SK-N-SH treated with all-trans-retinoic acid at 6 μM for 48 hours (cell line): ENCODE data around the gene SIGLEC9.

Experiments
- ATAC-seq: fragments of 200-7000 bp; cut with Tn5 transposase; 3 replicates; pipeline ENCODE4 v1.9.1; 2020; ENCODE audit warnings: mild to moderate bottlenecking, moderate library complexity
- ARNTL ChIP-seq: fragments of 450-650 bp; formaldehyde crosslinking; IDR thresholded peaks from 2 replicates; pipeline ENCODE4 v1.5.0; 2020; ENCODE audit warnings: low read depth, mild to moderate bottlenecking, moderate library complexity, borderline replicate concordance
- BACH2 ChIP-seq: fragments of 250-450 bp; sonication (Bioruptor Pico); IDR thresholded peaks from 2 replicates; pipeline ENCODE4 v1.9.0; 2021; ENCODE audit warnings: mild to moderate bottlenecking, borderline replicate concordance
- CREB5 ChIP-seq: fragments of 250-450 bp; sonication (Bioruptor Pico); IDR thresholded peaks from 2 replicates; pipeline ENCODE4 v1.5.1; 2020; ENCODE audit warnings: low read depth, mild to moderate bottlenecking, moderate library complexity
- CSDC2 ChIP-seq: fragments of 250-450 bp; sonication (Bioruptor Pico); IDR thresholded peaks from 2 replicates; pipeline ENCODE4 v1.5.0; 2020; ENCODE audit warnings: mild to moderate bottlenecking, moderate library complexity
- ESRRG ChIP-seq: fragments of 250-450 bp; sonication (Bioruptor Pico); IDR thresholded peaks from 2 replicates; pipeline ENCODE4 v1.6.1; 2021; ENCODE audit warnings: mild to moderate bottlenecking
- GLIS3 ChIP-seq: fragments of 250-450 bp; sonication (Bioruptor Pico); IDR thresholded peaks from 2 replicates; pipeline ENCODE4 v1.5.0; 2020; ENCODE audit warnings: mild to moderate bottlenecking, moderate library complexity
- ISL1 ChIP-seq: fragments of 250-450 bp; sonication (Bioruptor Pico); IDR thresholded peaks from 2 replicates; pipeline ENCODE4 v2.1.2; 2022; ENCODE audit warnings: mild to moderate bottlenecking, moderate library complexity
- OSR1 ChIP-seq: fragments of 250-450 bp; sonication (Bioruptor Pico); IDR thresholded peaks from 2 replicates; pipeline ENCODE4 v1.8.0; 2022; ENCODE audit warnings: moderate library complexity, mild to moderate bottlenecking, inconsistent platforms
- PATZ1 ChIP-seq: fragments of 250-450 bp; sonication (Bioruptor Pico); IDR thresholded peaks from 2 replicates; pipeline ENCODE4 v1.8.0; 2020; ENCODE audit warnings: mild to moderate bottlenecking, moderate library complexity, borderline replicate concordance
- POU6F1 ChIP-seq: fragments of 250-450 bp; sonication (Bioruptor Pico); IDR thresholded peaks from 2 replicates; pipeline ENCODE4 v1.8.0; 2021; ENCODE audit warnings: low read depth, mild to moderate bottlenecking, moderate library complexity, borderline replicate concordance
- PPARA ChIP-seq: fragments of 250-450 bp; sonication (Bioruptor Pico); IDR thresholded peaks from 2 replicates; pipeline ENCODE4 v1.5.0; 2020; ENCODE audit warnings: mild to moderate bottlenecking, borderline replicate concordance
- SNAI2 ChIP-seq: fragments of 250-450 bp; sonication (Bioruptor Pico); IDR thresholded peaks from 2 replicates; pipeline ENCODE4 v1.5.0; 2020; ENCODE audit warnings: mild to moderate bottlenecking, moderate library complexity
- TCF4 ChIP-seq: fragments of 250-450 bp; sonication (Bioruptor Pico); IDR thresholded peaks from 2 replicates; pipeline ENCODE4 v1.8.0; 2021; ENCODE audit warnings: mild to moderate bottlenecking, moderate library complexity, borderline replicate concordance
- TOX ChIP-seq: fragments of 250-450 bp; sonication (Bioruptor Pico); IDR thresholded peaks from 2 replicates; pipeline ENCODE4 v1.8.0; 2021; ENCODE audit warnings: mild to moderate bottlenecking, moderate library complexity, borderline replicate concordance
- TSHZ2 ChIP-seq: fragments of 250-450 bp; sonication (Bioruptor Pico); IDR thresholded peaks from 2 replicates; pipeline ENCODE4 v1.5.0; 2020; ENCODE audit warnings: mild to moderate bottlenecking, moderate library complexity
- ZC3H10 ChIP-seq: fragments of 250-450 bp; sonication (Bioruptor Pico); IDR thresholded peaks from 2 replicates; pipeline ENCODE4 v1.5.1; 2021; ENCODE audit warnings: mild to moderate bottlenecking, moderate library complexity
- ZFP3 ChIP-seq: fragments of 250-450 bp; sonication (Bioruptor Pico); IDR thresholded peaks from 2 replicates; pipeline ENCODE4 v1.5.0; 2020; ENCODE audit warnings: mild to moderate bottlenecking, moderate library complexity
- ZFP30 ChIP-seq: fragments of 450-650 bp; formaldehyde crosslinking; IDR thresholded peaks from 2 replicates; pipeline ENCODE4 v1.5.0; 2022; ENCODE audit warnings: mild to moderate bottlenecking, moderate library complexity
- ZNF565 ChIP-seq: fragments of 450-650 bp; formaldehyde crosslinking; conservative IDR thresholded peaks from 2 replicates; pipeline ENCODE4 v1.5.0; 2020; ENCODE audit warnings: low read depth, mild to moderate bottlenecking, moderate library complexity
- ZNF70 ChIP-seq: fragments of 450-650 bp; formaldehyde crosslinking; IDR thresholded peaks from 2 replicates; pipeline ENCODE4 v1.5.0; 2020; ENCODE audit warnings: mild to moderate bottlenecking, moderate library complexity
- ZNF8 ChIP-seq: fragments of 450-650 bp; formaldehyde crosslinking; IDR thresholded peaks from 2 replicates; pipeline ENCODE4 v1.5.0; 2020; ENCODE audit warnings: mild to moderate bottlenecking, moderate library complexity

The SIGLEC9 gene

GRCh38 chr19:51111606-51112005, 13.1 kb upstream of the SIGLEC9 start:
- ATAC-seq = no peak
- TF ChIP-seq ZNF8 (CRISPR knock-in tag) = no peak
- no peak for TF ChIP-seq OSR1
- no peak for TF ChIP-seq ZC3H10
- TF ChIP-seq ESRRG = no peak
- no peak for TF ChIP-seq ZFP3 (CRISPR knock-in tag)
- no peak for TF ChIP-seq ZNF70 (CRISPR knock-in tag)
- no peak for TF ChIP-seq CREB5 (CRISPR knock-in tag)
- no peak for TF ChIP-seq ZNF565 (CRISPR knock-in tag)
- TF ChIP-seq TOX (CRISPR knock-in tag) = no peak
- TF ChIP-seq ISL1 (CRISPR knock-in tag) = no peak
- no peak for TF ChIP-seq ZFP30 (CRISPR knock-in tag)
- TF ChIP-seq PPARA = no peak
- no peak for TF ChIP-seq BACH2 (CRISPR knock-in tag)
- no peak for TF ChIP-seq GLIS3 (CRISPR knock-in tag)
- no peak for TF ChIP-seq TSHZ2 (CRISPR knock-in tag)
- TF ChIP-seq TCF4 = no peak
- no peak for TF ChIP-seq ARNTL
- TF ChIP-seq POU6F1 (CRISPR knock-in tag) = no peak
- no peak for TF ChIP-seq CSDC2 (CRISPR knock-in tag)
- TF ChIP-seq PATZ1 (CRISPR knock-in tag) = no peak

DNA sequence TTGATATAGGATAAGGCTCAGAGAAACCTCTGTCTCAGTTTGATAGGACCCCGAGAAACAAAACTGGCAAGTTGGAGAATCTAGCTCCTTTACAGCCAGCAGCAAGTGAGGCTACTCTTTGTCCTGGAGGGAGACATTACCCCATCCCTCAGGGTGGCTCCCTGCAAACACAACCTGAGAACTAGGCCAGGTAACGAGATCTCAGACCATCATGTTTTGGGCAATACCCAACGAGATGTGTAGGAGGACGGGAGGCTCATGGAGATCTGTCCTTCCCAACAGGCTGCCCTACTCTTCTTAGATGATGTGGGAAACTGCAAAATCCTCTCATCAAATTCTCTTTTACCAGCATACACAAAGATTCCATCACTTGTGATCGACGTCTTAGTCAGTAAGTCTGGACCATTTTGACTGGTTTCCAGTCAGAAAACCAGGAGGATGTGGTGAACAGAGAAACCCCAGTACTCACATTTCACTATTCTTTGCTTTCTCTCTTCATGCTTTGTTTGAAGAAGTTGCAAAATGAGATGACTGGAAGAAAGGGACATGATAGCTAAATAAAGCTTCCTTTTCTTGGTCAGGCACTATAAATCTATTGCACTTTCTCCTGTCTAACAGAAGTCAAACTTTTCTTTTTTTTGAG, 10.5 kb upstream of the SIGLEC9 start:
- no peak for ATAC-seq
- TF ChIP-seq ZNF8 (CRISPR knock-in tag) (no peak), ZNF70 (CRISPR knock-in tag) (no peak), PATZ1 (CRISPR knock-in tag) (no peak), CREB5 (CRISPR knock-in tag) (no peak), TSHZ2 (CRISPR knock-in tag) (no peak), ZNF565 (CRISPR knock-in tag) (no peak), ZFP30 (CRISPR knock-in tag) (no peak), TOX (CRISPR knock-in tag) (no peak), SNAI2 (CRISPR knock-in tag) (no peak), BACH2 (CRISPR knock-in tag) (no peak), PPARA (no peak), ISL1 (CRISPR knock-in tag) (no peak), ZFP3 (CRISPR knock-in tag) (no peak), GLIS3 (CRISPR knock-in tag) (no peak)
